HG03066 (cell line): ENCODE data around the gene IKBKG.
"Not testable (repeated sequence)": the region's sequence is repeated elsewhere in the genome, so short reads cannot be mapped to it uniquely, and the experiment has no call there.

Experiments used
- ATAC-seq: cut with Tn5 transposase; IDR thresholded peaks from one replicate; pipeline ENCODE4 v1.9.1; 2021; ENCODE audit warnings: low read depth; ENCODE audit not compliant: unreplicated experiment

IKBKG gene

DNA sequence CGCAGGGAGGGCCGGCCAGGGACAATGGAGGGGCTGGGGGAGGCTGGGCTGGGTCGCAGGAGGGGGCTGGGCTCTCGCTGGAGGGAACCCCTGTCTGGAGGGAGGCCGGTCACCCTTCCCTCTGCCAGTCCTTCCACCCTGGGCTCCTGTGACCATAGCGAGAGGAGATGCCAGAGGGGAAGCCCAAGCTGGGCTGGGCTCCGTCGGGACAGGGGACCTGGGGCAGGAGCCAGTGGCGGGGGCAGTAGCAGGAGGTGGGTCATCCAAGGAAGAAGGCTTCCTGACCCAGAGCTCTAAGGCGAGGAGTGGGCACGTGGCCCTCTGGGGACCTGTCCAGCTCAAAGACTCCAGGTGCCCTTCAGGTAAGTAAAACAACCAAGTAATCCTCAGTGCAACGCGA, 54.8 kb downstream of the IKBKG start:
- ATAC-seq = no peak

DNA sequence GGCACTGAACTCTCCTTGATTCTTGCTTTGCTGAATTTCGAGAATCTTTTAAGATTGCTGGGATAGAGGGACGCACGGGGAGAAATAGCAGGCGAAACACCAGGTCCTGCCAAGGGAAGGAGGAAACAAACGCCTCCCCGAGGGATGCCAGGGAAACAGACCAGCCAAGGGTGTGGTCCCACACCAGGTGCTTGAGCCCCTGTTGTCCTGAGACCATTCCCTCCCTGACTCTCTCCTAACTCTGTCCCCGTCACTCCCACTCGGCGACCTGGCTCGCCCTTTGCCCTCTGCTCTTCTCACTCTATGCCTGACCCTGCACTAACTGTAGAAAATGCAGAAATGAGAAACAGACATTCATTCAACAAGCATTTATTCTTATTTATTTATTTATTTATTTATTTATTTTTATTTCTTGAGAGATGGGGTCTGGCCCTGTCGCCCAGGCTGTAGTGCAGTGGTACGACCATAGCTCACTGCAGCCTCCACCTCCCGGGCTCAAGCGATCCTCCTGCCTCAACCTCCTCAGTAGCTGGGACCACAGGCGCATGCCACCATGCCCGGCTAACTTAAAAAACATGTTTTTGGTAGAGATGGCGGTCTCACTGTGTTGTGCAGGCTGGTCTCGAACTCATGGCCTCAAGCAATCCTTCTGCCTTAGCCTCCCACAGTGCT, 55.5 kb downstream of the IKBKG start:
- ATAC-seq = no peak

DNA sequence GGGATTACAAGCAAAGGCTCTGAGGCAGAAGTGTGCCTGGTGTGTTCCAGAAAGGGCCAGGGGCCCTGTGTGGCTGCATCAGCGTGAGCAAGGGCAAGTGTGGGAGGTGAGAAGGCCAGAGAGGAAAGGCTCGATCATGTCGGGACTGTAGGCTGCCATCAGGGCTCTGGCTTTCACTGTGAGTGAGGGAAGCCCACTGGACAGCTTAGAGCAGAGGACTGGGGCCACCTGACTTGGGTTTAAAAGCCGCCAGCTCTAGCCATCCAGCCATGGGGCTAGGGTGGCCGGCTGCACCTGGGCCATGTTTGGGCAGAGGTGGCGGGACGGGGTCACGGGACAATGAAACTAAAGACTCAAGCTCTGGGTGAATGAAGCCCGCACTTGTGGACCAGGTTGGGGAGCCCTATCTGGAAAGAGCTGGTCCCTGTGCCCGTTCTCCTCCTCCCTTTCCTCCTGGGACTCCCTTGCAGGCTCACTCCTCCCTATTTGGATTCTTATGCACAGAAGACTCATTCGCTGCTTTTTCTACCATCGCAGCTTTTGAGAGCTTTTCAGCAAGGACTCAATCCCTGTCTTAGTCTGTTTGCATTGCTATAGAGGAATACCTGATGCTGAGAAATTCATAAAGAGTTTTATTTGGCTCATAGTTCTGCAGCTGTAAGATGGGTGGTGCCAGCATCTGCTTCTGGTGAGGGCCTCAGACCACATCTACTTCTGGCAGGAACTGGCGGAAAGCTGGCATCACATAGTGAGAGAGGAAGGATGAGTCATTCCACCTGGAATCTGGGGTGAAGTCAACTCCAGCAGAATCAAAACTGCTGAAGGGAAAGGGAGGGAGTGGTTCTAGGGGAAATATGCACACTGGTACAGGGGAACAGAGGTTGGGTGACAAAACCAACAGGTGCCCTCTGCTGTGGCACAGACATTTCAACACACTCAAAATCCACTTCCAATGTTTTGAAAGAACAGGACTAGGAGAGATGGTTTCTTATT, 56.3 kb downstream of the IKBKG start:
- ATAC-seq = no peak

DNA sequence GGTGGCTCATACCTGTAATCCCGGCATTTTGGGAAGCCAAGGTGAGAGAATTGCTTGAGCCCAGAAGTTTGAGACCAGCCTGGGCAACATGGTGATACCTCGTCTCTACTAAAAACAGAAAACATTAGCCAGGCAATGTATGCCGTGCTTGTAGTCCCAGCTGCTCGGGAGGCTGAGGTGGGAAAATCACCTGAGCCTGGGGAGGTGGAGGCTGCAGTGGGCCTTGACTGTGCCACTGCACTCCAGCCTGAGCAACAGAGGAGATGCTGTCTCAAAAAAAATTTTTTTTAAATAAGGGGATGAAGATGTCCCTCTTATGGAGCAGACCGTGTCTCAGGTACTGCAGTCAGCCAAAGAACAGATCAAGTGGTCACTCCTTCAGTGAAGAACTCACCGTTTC, 58.1 kb downstream of the IKBKG start:
- no peak for ATAC-seq

DNA sequence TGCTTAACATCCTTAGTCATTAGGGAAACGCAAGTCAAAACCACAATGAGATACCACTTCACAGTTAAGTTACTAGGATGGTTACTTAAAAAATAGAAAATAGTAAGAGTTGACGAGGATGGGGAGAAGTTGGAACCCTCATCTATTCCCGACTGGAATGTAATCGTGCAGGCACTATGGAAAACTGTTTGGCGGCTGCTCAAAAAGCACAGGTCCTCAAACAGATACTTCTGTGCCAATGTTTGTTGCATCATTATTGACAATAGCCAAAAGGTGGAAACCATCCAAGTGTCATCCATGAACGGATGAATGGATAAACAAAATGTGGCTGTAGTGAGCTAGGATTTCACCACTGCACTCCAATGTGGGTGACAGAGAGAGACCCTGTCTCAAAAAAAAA, 60.0 kb downstream of the IKBKG start:
- ATAC-seq = no peak

DNA sequence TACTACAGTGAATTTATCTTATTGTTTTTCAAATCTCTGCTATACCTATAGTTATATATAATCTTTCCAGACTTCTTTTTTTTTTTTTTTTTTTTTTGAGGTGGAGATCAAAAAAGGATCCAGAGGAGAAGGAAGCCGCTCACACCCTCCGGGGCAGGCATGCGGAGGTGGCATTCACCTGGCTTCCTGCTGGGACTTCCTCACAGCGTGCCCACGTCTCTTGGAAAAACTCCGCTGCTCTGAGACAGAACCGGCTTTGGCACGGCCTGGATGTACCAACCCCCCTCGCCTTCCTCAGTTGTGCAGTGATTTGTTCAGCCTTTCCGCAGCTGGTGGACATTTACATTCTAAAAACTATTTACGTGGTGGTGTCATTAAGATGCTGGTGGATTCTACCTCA, 60.6 kb downstream of the IKBKG start:
- not testable (repeated sequence) for ATAC-seq

DNA sequence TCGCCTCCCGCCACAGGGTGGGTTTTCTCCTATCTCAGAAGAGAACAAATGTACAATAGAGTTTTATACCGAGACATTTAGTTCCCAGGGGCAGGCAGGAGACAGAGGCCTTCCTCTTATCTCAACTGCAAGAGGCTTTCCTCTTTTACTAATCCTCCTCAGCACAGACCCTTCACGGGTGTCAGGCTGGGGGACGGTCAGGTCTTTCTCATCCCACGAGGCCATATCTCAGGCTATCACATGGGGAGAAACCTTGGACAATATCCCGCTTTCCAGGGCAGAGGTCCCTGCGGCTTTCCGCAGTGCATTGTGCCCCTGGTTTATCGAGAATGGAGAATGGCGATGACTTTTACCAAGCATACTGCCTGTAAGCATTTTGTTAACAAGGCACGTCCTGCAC, 61.4 kb downstream of the IKBKG start:
- ATAC-seq = not testable (repeated sequence)

DNA sequence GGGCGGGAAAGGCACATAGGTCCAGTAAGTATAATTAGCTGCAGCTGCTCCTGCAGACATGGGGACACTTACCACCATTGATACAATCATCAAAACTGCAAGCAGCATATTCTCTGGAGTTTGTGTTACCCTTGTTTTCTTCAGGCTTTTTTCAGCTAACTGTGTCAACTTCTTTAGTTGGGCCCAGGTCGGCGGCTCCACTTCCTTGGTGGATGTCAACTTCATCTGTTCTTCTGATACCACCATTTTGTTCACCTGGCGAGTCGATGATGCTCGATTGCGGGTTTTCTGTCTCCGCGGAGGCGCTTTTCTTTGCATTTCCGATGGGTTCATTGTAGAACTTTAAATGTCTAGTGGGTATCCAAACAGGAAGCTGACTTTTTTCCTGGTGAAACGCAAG, 63.7 kb downstream of the IKBKG start:
- not testable (repeated sequence) for ATAC-seq

DNA sequence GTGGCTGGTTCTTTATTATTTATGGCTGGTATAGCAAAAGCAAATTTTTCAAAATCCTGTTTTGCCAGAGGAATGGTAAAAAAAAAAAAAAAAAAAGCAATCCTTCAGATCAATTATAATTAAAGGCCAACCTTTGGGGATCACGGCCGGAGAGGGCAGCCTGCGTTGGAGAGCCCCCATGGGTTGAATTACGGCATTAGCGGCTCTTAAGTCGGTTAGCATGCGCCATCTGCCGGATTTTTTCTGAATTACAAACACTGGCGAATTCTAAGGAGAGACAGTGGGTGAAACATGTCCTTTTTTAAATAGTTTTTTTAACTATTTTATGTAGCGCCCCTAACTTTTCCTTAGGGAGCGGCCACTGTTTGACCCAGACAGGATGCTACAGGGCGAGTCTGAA, 66.2 kb downstream of the IKBKG start:
- not testable (repeated sequence) for ATAC-seq
